Progenitor cell of endocrine pancreas (in vitro differentiated cells): ENCODE results near the gene KRTAP10-4. TPM values are rescaled to one million over a fixed set of nuclear protein-coding genes. Genes with fewer than 3 reads are reported as not detected.

Source experiments
- DNase-seq: peaks from one replicate; pipeline ENCODE4 v3.0.0; 2021; ENCODE audit warnings: low spot score; ENCODE audit not compliant: unreplicated experiment
- H3K27ac Mint-ChIP-seq: 2 replicates; pipeline ENCODE4 v1.8.0; 2021; ENCODE audit warnings: mild to moderate bottlenecking, moderate library complexity, mixed read lengths
- H3K27me3 Mint-ChIP-seq: 2 replicates; pipeline ENCODE4 v1.8.0; 2021; ENCODE audit warnings: mixed read lengths
- H3K36me3 Mint-ChIP-seq: 2 replicates; pipeline ENCODE4 v1.8.0; 2022; ENCODE audit warnings: mixed read lengths; ENCODE audit not compliant: insufficient read depth
- H3K4me1 Mint-ChIP-seq: 2 replicates; pipeline ENCODE4 v1.8.0; 2021; ENCODE audit warnings: low read depth, mixed read lengths
- H3K4me3 Mint-ChIP-seq: 2 replicates; pipeline ENCODE4 v1.8.0; 2021; ENCODE audit warnings: low read depth, mild to moderate bottlenecking, moderate library complexity, mixed read lengths
- H3K9me3 Mint-ChIP-seq: 2 replicates; pipeline ENCODE4 v1.8.0; 2021; ENCODE audit warnings: low read depth, mixed read lengths
- total RNA-seq: library from RNA; stranded (reverse); gene quantifications from 2 replicates; pipeline ENCODE4 v1.2.1, GENCODE V29; 2021
- TF ChIP-seq, protein P1 (sequence below): fragments of 200-600 bp; sonication (generic); IDR thresholded peaks from one replicate; pipeline ENCODE4 v1.5.0; 2021; ENCODE audit warnings: antibody characterized with exemption, mild to moderate bottlenecking; ENCODE audit not compliant: unreplicated experiment

KRTAP10-4 gene
- total RNA-seq, 1 donor from 2014 or later = not detected

- no peak overlapping the region for H3K27ac Mint-ChIP-seq
- no peak for DNase-seq
- H3K27me3 Mint-ChIP-seq = no peaks in the 10 kb centered on the region
- TF ChIP-seq, protein P1, sequence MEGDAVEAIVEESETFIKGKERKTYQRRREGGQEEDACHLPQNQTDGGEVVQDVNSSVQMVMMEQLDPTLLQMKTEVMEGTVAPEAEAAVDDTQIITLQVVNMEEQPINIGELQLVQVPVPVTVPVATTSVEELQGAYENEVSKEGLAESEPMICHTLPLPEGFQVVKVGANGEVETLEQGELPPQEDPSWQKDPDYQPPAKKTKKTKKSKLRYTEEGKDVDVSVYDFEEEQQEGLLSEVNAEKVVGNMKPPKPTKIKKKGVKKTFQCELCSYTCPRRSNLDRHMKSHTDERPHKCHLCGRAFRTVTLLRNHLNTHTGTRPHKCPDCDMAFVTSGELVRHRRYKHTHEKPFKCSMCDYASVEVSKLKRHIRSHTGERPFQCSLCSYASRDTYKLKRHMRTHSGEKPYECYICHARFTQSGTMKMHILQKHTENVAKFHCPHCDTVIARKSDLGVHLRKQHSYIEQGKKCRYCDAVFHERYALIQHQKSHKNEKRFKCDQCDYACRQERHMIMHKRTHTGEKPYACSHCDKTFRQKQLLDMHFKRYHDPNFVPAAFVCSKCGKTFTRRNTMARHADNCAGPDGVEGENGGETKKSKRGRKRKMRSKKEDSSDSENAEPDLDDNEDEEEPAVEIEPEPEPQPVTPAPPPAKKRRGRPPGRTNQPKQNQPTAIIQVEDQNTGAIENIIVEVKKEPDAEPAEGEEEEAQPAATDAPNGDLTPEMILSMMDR = no peak
- peaks cover 44% of the 10 kb centered on the region for H3K9me3 Mint-ChIP-seq
- no peak overlapping the region for H3K4me3 Mint-ChIP-seq
- H3K36me3 Mint-ChIP-seq = peaks cover 5% of the 10 kb centered on the region
- H3K4me1 Mint-ChIP-seq = no peaks in the 10 kb centered on the region
These were observed 50.0 kb downstream of the KRTAP10-4 start for GRCh38 chr21:44623575-44623974.

Other genes starting within 250 kb of the KRTAP10-4 start
- 32.4 and 32.5 TPM in 2 replicates for gene CFAP410, start 234.3 kb upstream of the KRTAP10-4 start, total RNA-seq
- 0.16 and 0.17 TPM in 2 replicates for gene TRPM2, start 220.1 kb upstream of the KRTAP10-4 start, total RNA-seq
- 5.1 and 5.7 TPM in 2 replicates for gene LRRC3, start 118.2 kb upstream of the KRTAP10-4 start, total RNA-seq
- not detected in 2 replicates for gene KRTAP10-1, start 33.5 kb upstream of the KRTAP10-4 start, total RNA-seq
- not detected in 2 replicates for gene KRTAP10-2, start 22.2 kb upstream of the KRTAP10-4 start, total RNA-seq
- gene KRTAP10-3, start 14.9 kb upstream of the KRTAP10-4 start, total RNA-seq = not detected in 2 replicates
- not detected in 2 replicates for gene KRTAP10-5, start 6.9 kb downstream of the KRTAP10-4 start, total RNA-seq
- gene KRTAP10-6, start 18.8 kb downstream of the KRTAP10-4 start, total RNA-seq = not detected in 2 replicates
- not detected in 2 replicates for gene KRTAP10-7, start 26.9 kb downstream of the KRTAP10-4 start, total RNA-seq
- not detected in 2 replicates for gene KRTAP10-8, start 38.4 kb downstream of the KRTAP10-4 start, total RNA-seq
- not detected in 2 replicates for gene KRTAP10-9, start 53.4 kb downstream of the KRTAP10-4 start, total RNA-seq
- gene KRTAP10-10, start 63.6 kb downstream of the KRTAP10-4 start, total RNA-seq = not detected in 2 replicates
- gene KRTAP10-11, start 72.7 kb downstream of the KRTAP10-4 start, total RNA-seq = not detected in 2 replicates
- gene KRTAP12-4, start 80.9 kb downstream of the KRTAP10-4 start, total RNA-seq = not detected in 2 replicates
- gene KRTAP12-3, start 84.2 kb downstream of the KRTAP10-4 start, total RNA-seq = not detected in 2 replicates
- gene KRTAP12-2, start 93.2 kb downstream of the KRTAP10-4 start, total RNA-seq = not detected in 2 replicates
- gene KRTAP12-1, start 108.4 kb downstream of the KRTAP10-4 start, total RNA-seq = not detected in 2 replicates
- not detected in 2 replicates for gene KRTAP10-12, start 123.4 kb downstream of the KRTAP10-4 start, total RNA-seq
- not detected in 2 replicates for gene TSPEAR, start 137.8 kb downstream of the KRTAP10-4 start, total RNA-seq
- gene UBE2G2, start 228.1 kb downstream of the KRTAP10-4 start, total RNA-seq = 78.7 and 85.2 TPM in 2 replicates
- gene SUMO3, start 244.3 kb downstream of the KRTAP10-4 start, total RNA-seq = 65.0 and 73.5 TPM in 2 replicates